GM19023 (cell line): ENCODE results near the gene SEPTIN1.

ENCODE experiments used
- ATAC-seq: cut with Tn5 transposase; IDR thresholded peaks from one replicate; pipeline ENCODE4 v1.9.1; 2021; ENCODE audit warnings: mild to moderate bottlenecking, moderate library complexity; ENCODE audit not compliant: unreplicated experiment

The SEPTIN1 gene

GRCh38 chr16:30382111-30382881 lies at the start of gene SEPTIN1:
SEPTIN1 (minus strand) TSS chr16:30382561; CDS start chr16:30382542, 19 bp downstream.
- ATAC-seq, result no peak

GRCh38 chr16:30430428-30430970 lies 48.1 kb upstream of the SEPTIN1 start:
- ATAC-seq, result no peak

- ATAC-seq, result peak; percentile 95
Measured at GRCh38 chr16:30429678-30430427, 47.5 kb upstream of the SEPTIN1 start, which contains the start of gene DCTPP1. DCTPP1 (minus strand) TSS chr16:30430030; CDS start chr16:30429980, 50 bp downstream.

GRCh38 chr16:30429418-30429677 lies 47.0 kb upstream of the SEPTIN1 start:
- no peak for ATAC-seq

GRCh38 chr16:30428055-30428454 lies 45.7 kb upstream of the SEPTIN1 start:
- no peak for ATAC-seq

GRCh38 chr16:30421010-30421409 lies 38.6 kb upstream of the SEPTIN1 start:
- ATAC-seq, result no peak

GRCh38 chr16:30418350-30419181 lies 36.2 kb upstream of the SEPTIN1 start:
- no peak for ATAC-seq

GRCh38 chr16:30417529-30418349 lies 35.4 kb upstream of the SEPTIN1 start:
- peak; percentile 83 for ATAC-seq

GRCh38 chr16:30416624-30417528 lies 34.5 kb upstream of the SEPTIN1 start:
- ATAC-seq, result no peak

GRCh38 chr16:30416047-30416603 lies 33.8 kb upstream of the SEPTIN1 start:
- no peak for ATAC-seq

GRCh38 chr16:30414159-30414558 lies 31.8 kb upstream of the SEPTIN1 start:
- no peak for ATAC-seq

GRCh38 chr16:30413112-30413806 lies 30.9 kb upstream of the SEPTIN1 start:
- no peak for ATAC-seq

GRCh38 chr16:30409125-30410060 lies 27.0 kb upstream of the SEPTIN1 start:
- no peak for ATAC-seq

GRCh38 chr16:30407804-30408534 lies 25.6 kb upstream of the SEPTIN1 start:
- peak; percentile 15 for ATAC-seq

- peak; percentile 77 for ATAC-seq
Measured at GRCh38 chr16:30407102-30407803, 24.9 kb upstream of the SEPTIN1 start, which contains the start of gene ZNF771. ZNF771 (plus strand) TSS chr16:30407606; CDS start chr16:30408054, 448 bp downstream.

- peak; percentile 4 for ATAC-seq
Measured at GRCh38 chr16:30406795-30407101, 24.4 kb upstream of the SEPTIN1 start.
